Erythroblast (primary cell): ENCODE results near the gene FAM184A.

Experiments
- GATA1 ChIP-seq: IDR thresholded peaks from 2 replicates; pipeline ENCODE4 v1.6.1; 2011; ENCODE audit warnings: low read depth, mild to moderate bottlenecking, control low read depth, low read length, moderate library complexity
- POLR2A ChIP-seq: IDR thresholded peaks from 2 replicates; pipeline ENCODE4 v1.6.1; 2011; ENCODE audit warnings: mild to moderate bottlenecking, low read length

DNA sequence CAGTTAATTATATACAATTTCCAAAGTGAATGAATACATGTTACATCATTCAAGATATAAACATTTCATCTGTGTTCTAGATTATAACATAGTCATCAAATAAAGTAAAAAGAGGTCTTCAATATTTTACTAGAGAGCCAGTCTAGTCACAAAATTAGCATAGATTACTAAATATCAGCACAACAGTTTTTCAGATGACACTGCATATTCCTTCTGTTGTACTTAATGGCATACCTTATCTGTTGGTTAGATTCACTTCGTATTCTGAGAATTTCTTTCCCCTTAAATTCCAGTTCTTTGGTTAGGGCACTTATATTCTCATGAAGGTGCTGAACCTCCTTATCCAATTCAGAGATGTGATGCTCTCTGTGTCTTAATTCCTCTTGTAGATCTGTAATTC lies 103.7 kb downstream of the FAM184A start:
- TF ChIP-seq POLR2A (no peak), GATA1 (no peak)
